Uterus (tissue), 4 donors: Measurements from ENCODE around the gene KIF14. TPM values are rescaled to one million over a fixed set of nuclear protein-coding genes. Genes with fewer than 3 reads are reported as not detected.

Source experiments
- DNase-seq, 2 donors: peaks; one replicate each; pipeline ENCODE4 v3.0.0-alpha.2; 2019 to 2020
- H3K27ac ChIP-seq, 2 donors: fragments of 200-600 bp; sonication (generic); 1 replicate in 1 of 2; 2 replicates in 1 of 2; pipeline ENCODE4 v1.5.1; 2016 to 2018
- H3K27me3 ChIP-seq, 2 donors: fragments of 200-600 bp; sonication (generic); one replicate each; pipeline ENCODE4 v1.5.1; 2018 to 2019; ENCODE audit warnings: control low read depth in 1 of 2
- H3K36me3 ChIP-seq, 2 donors: fragments of 200-600 bp; sonication (generic); one replicate each; pipeline ENCODE4 v1.5.1; 2019; ENCODE audit warnings: control low read depth in 1 of 2
- H3K4me1 ChIP-seq, 2 donors: fragments of 200-600 bp; sonication (generic); one replicate each; pipeline ENCODE4 v1.5.1; 2018 to 2019; ENCODE audit warnings: control low read depth in 1 of 2
- H3K4me3 ChIP-seq, 2 donors: fragments of 200-600 bp; sonication (generic); 1 replicate in 1 of 2; 2 replicates in 1 of 2; pipeline ENCODE4 v1.5.1; 2018 to 2019; ENCODE audit warnings: mild to moderate bottlenecking in 1 of 2
- H3K9me3 ChIP-seq, 2 donors: fragments of 200-600 bp; sonication (generic); one replicate each; pipeline ENCODE4 v1.5.1; 2019; ENCODE audit warnings: control low read depth in 1 of 2
- POLR2A ChIP-seq, 2 donors: fragments of 450-650 bp; IDR thresholded peaks; one replicate each; pipeline ENCODE4 v1.6.1; 2016; ENCODE audit warnings: antibody characterized with exemption in 2 of 2, mild to moderate bottlenecking in 1 of 2, moderate library complexity in 1 of 2
- intact Hi-C: fragments of 100-400 bp; cut with DNase I; formaldehyde crosslinking; loops from one replicate; pipeline ENCODE4 v1.15.1; 2023; ENCODE audit warnings: low total_unique reads
- total RNA-seq, 4 donors: library from RNA; depleted of rRNA in 3 of 4; stranded (reverse); fragments of >200 nt in 3 of 4; gene quantifications; one replicate each; pipeline versions ENCODE4 v1.1.0 to v1.2.4, GENCODE V29; 2014 to 2023
- TF ChIP-seq, protein P1 (sequence below), 4 experiments: fragments of 200-600 bp in 2 of 4; fragments of 450-650 bp in 2 of 4; sonication (generic) in 2 of 4; IDR thresholded peaks; one replicate each; pipeline ENCODE4 v1.5.1; 2016 to 2019; ENCODE audit warnings: antibody characterized with exemption in 4 of 4, mild to moderate bottlenecking in 2 of 4, moderate library complexity in 1 of 4
- donor health status: DM: yes; HTN: yes; CAD: no.

Gene KIF14
- total RNA-seq, 4 donors from 2014 or later, result under 0.01 to 9.2 (median 0.15) TPM; not detected in 1

DNA sequence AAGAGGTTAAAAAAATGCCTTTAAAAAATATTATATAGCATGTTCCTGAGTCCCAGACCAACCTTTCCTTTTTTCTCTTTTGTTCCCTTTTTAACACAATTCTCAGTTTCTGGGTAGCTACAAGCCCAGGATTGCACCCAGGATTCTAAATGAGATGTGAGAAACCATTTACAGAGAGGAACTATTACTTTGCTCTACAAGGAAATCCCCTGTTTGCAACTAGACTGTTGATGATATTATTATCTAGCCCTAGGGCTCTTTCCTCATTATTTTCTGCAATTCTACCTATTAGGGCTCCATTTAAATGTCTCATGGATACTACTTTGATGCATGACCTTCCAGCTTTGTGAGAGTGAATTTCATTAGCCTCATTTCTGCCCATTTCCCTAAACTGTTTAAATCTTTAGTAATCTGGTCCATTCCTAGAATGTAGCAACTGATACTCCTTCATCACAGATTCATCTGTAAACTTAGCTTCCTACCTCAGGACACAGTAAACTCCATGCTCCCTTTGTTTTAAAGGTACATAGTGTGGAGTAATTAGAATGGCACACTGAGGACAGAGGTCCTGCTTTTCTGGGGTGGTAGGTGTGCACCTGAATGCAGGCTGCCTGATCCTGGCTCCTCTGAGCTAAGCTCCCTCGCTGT, 7.1 kb upstream of the KIF14 start:
- no peaks in the 10 kb centered on the region for H3K4me1 ChIP-seq
- H3K27ac ChIP-seq, result no peak overlapping the region
- DNase-seq, result no peak
- no peak overlapping the region for H3K4me3 ChIP-seq
- no peaks in the 10 kb centered on the region for H3K36me3 ChIP-seq
- H3K27me3 ChIP-seq, result no peaks in the 10 kb centered on the region
- TF ChIP-seq POLR2A (IDR thresholded peaks at IDR 0.05), result no peak
- TF ChIP-seq, protein P1, sequence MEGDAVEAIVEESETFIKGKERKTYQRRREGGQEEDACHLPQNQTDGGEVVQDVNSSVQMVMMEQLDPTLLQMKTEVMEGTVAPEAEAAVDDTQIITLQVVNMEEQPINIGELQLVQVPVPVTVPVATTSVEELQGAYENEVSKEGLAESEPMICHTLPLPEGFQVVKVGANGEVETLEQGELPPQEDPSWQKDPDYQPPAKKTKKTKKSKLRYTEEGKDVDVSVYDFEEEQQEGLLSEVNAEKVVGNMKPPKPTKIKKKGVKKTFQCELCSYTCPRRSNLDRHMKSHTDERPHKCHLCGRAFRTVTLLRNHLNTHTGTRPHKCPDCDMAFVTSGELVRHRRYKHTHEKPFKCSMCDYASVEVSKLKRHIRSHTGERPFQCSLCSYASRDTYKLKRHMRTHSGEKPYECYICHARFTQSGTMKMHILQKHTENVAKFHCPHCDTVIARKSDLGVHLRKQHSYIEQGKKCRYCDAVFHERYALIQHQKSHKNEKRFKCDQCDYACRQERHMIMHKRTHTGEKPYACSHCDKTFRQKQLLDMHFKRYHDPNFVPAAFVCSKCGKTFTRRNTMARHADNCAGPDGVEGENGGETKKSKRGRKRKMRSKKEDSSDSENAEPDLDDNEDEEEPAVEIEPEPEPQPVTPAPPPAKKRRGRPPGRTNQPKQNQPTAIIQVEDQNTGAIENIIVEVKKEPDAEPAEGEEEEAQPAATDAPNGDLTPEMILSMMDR (IDR thresholded peaks at IDR 0.05), result no peak
- no peaks in the 10 kb centered on the region for H3K9me3 ChIP-seq
- intact Hi-C loops, result loop anchor here (10.0 kb wide), 1 partner anchor 177 kb away; no protein-coding TSS in a partner anchor

DNA sequence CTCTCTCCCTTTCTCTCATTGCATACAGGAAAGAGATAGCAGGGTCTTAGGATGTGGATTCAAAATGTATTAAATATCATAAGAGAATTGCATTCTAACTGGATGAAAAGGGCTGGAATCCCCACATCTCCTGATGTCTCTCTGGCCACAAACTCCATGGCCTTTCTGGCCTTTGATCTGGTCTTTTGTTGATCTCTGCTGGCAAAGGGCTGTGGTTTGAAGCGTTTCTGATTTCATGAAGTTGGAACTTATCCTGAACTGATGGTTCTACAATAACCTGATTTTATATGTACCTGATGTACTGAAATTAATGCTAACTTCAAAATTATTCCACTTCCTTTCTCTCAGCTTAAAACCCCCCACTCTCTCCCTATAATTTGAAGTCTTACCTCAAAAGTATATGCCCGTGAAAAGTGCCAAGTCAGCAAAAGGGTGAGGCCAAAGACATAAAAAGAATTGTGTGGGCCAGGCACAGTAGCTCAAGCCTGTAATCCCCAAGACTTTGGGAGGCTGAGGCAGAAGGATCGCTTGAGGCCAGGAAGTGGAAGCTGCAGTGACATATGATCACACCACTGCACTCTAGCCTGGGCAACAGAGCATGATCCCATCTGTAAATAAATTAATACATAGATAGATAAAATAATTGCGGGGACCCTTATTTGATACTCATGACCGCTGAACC, 6.4 kb upstream of the KIF14 start:
- TF ChIP-seq, protein P1 (IDR thresholded peaks at IDR 0.05), result no peak
- no peak for TF ChIP-seq POLR2A (IDR thresholded peaks at IDR 0.05)
- no peak for DNase-seq
- Histone ChIP-seq H3K36me3 (no peaks in the 10 kb centered on the region), H3K27me3 (no peaks in the 10 kb centered on the region), H3K4me3 (no peak overlapping the region), H3K4me1 (no peaks in the 10 kb centered on the region), H3K27ac (no peak overlapping the region), H3K9me3 (no peaks in the 10 kb centered on the region)
- intact Hi-C loops, result loop anchor here (10.0 kb wide), 1 partner anchor 178 kb away; no protein-coding TSS in a partner anchor

DNA sequence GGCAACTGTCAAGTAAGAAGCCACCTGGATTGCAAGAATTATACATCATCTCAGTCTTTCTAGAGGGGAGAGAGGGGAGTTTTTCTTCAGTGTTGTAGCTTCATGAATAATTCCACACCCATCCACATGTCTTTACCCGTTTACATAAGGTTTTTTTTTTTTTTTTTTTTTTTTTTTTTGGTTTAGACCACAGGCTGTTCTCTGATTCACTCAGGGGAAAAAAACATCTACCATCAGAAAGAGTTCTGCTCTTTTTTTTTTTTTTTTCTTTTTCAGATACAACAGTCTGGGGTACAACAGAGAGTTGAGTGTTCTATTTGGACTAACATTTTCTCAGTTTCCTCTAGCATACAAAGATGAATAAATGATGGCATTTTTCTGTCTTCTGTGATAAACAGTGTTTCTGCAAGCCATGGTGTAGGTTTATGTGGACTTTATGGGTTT, 4.9 kb upstream of the KIF14 start:
- no peaks in the 10 kb centered on the region for H3K27me3 ChIP-seq
- no peak overlapping the region for H3K4me3 ChIP-seq
- TF ChIP-seq POLR2A (IDR thresholded peaks at IDR 0.05), result no peak
- TF ChIP-seq, protein P1 (IDR thresholded peaks at IDR 0.05), result no peak
- H3K27ac ChIP-seq, result peak overlapping the region in 1 of 2 donors; percentile 13
- no peaks in the 10 kb centered on the region for H3K9me3 ChIP-seq
- no peaks in the 10 kb centered on the region for H3K36me3 ChIP-seq
- intact Hi-C loops, result loop anchor here (10.0 kb wide), 1 partner anchor 179 kb away; no protein-coding TSS in a partner anchor
- DNase-seq, result no peak
- no peaks in the 10 kb centered on the region for H3K4me1 ChIP-seq

DNA sequence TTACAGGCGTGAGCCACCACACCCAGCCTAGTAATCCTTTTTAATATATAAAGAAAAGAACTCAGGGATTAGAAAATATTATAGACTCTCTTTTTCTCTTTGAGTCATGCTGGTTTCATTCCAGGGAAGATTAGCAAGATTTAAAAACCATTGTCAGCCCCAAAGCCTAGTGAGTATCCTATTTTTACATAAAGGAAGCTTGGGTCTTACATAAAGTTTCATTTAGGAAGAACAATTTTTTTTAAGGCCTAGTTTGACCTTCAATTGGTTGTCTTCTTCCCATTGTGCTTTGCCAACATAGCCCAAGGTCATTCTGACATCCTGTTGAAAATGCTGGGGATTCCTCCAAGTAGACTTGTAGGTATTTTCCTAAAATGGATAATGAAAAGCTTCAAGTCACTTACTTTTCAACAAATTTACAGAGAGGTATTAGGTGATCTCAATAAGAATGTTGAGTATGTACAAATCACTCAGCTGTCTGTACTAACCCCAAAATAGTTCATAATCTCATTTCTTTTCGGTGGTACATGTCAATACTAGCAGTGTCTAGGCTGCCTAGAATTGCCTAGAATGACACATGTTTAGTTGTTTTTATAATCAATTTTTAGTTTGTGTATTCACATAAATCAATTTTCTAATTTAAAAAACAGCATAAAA, 4.3 kb upstream of the KIF14 start:
- intact Hi-C loops, result loop anchor here (10.0 kb wide), 1 partner anchor 180 kb away; no protein-coding TSS in a partner anchor
- Histone ChIP-seq H3K27ac (peak overlapping the region in 1 of 2 donors; percentile 26), H3K9me3 (no peaks in the 10 kb centered on the region), H3K4me1 (no peaks in the 10 kb centered on the region), H3K36me3 (no peaks in the 10 kb centered on the region), H3K4me3 (no peak overlapping the region), H3K27me3 (no peaks in the 10 kb centered on the region)
- TF ChIP-seq, protein P1 (IDR thresholded peaks at IDR 0.05), result no peak
- no peak for TF ChIP-seq POLR2A (IDR thresholded peaks at IDR 0.05)
- no peak for DNase-seq
